Activated CD8-positive, alpha-beta memory T cell treated with anti-CD3 and anti-CD28 coated beads for 24 hours (primary cell): ENCODE measurements around the gene LIMA1.
"Not testable (repeated sequence)": the region's sequence is repeated elsewhere in the genome, so short reads cannot be mapped to it uniquely, and the experiment has no call there.

Experiments used
- DNase-seq: peaks from one replicate; pipeline ENCODE4 v3.0.0-alpha.2; 2020

The LIMA1 gene

DNA sequence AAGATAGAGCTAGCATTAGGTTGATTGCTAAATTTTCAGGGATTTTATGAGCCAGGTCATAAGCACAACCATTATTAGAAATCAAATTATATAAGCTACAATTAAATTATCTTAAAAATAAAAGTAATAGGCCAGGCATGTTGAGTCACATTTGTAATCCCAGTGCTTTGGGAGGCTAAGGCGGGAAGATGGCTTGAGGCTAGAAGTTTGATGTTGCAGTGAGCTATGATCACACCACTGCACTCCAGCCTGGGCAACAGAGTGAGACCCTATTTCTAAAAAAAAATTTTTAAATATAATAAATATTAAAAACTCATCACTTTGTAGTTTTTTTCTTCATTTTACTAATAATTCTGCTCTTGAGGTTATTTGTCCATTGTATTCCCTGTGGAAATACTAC, 1.9 kb upstream of the LIMA1 start:
- DNase-seq: no peak

DNA sequence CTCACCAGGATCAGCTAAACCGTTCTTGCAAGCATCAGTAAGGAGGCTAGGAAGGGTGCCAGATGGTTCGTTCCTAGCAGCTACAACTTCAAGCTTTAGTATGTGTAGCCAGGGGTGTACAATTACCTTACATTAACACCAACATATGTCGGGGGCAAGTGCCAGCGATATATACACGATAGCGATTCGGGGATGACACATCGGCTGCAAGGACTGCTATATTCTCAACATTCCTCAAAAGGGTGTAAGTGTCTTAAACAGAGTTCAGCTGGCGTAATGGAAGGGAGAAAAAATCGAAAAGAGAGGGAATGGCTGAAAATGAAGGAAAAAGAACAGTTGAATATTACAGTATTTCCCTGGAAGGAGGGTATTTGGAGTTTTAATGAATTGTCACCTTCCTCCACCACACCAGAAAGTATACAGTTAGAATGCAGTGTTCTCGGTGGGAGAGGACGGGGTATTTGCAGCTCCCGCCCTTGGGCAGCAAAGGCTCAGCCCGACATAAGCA, 545 bp downstream of the LIMA1 start:
- DNase-seq: no peak

DNA sequence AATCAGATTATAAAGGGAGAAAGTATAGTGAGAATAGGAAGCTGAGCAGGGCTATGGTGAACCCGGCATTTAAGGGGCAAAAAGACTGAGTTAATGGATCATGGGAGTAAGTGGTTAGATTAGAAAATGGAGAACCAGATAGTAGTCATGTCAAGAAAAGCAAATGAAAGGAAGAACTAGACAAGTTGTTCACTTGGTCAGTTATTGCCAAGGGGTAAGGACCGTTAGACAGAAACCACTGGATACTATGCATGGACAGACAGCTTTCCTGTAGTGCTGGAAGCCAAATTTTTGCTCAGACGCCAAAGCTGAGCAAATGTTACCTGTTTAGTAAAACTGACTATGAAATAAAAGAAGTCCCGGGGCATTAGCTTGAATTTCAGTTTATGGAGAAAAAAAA, 3.8 kb downstream of the LIMA1 start:
- DNase-seq: no peak

DNA sequence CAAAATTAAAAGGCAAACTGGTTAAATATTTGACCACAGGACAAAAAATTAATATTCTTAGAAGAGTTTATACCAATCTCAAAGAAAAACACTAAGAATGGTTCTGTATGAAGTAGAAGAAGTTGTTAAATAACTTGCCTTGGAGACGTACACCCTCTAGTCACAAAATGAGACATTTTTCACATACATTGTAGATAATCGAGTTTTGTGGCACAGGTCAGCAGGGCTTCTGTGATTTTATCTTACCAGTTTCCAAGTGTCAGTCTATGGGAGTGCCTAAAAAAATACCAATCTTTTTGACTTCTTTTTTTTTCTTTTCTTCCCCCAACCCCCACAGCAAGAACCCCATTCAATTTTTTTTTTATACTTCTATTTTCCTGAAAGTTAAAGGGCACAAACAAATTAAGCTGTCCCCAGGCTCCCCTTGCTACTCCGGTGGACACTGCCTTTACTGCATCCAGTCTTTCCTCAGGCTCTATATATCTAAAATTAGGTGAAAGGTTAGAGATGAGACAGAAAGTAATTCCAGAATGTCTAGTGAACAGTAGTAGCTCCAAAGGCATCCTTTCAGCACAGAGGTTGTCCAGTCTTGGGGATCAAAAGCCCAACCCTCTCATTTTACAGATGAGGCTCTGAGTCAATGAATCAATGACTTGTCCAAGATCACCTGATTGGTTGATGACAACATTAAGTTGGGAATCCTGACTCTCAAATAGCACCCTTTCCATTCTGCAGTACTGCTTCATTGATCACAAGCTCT, 6.2 kb downstream of the LIMA1 start:
- DNase-seq: no peak

DNA sequence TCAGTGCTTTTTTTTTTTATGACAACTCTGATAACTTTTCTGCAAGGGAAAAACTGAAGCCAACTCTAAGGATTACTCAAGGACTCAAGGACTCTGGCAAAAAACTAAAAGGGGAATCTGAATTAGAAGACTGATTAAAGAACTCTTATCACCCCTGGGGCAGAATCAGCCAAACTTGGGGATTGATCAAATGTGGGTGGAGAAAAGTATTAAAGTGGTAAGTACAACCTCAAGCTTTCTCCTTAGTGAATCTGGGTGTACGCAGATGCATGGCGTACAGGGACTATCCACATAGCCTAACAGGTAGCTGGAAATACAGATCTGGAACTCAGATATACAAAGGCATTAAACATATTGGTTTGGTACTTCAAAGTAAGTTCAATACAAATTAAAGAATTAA, 7.3 kb downstream of the LIMA1 start:
- no peak for DNase-seq

DNA sequence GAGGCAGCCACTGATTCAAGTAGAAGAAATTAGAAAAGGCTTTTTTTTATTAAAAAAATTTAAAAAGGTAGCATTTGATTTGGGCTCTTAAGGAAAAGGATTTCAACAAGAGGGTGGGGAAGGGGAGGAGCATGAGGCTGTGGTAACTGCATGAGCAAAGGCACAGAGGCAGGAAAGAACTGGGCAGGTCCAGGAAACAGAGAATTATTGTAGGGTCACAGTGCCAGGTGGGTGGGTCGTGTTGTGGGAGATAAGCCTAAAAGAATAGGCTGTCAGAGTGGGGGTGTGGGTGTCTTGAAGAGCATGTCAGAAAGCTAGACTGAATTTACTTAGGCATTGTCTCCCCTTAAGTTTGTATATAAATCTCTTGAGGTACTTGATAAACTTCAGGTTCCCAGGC, 7.8 kb downstream of the LIMA1 start:
- no peak for DNase-seq

DNA sequence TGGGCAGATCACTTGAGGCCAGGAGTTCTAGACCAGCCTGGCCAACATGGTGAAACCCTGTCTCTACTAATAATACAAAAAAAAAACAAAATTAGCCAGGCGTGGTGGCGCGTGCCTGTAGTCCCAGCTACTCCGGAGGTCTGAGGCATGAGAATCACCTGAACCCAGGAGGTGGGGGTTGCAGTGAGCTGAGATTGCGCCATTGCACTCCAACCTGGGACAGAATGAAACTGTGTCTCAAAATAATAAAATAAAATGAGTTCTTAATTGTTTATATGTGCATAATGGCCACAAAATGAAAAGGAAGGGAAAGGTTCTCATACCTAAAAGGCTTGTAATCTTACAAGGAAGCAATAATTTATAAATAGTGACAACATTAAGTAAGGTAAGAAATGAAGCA, 8.2 kb downstream of the LIMA1 start:
- DNase-seq: not testable (repeated sequence)

DNA sequence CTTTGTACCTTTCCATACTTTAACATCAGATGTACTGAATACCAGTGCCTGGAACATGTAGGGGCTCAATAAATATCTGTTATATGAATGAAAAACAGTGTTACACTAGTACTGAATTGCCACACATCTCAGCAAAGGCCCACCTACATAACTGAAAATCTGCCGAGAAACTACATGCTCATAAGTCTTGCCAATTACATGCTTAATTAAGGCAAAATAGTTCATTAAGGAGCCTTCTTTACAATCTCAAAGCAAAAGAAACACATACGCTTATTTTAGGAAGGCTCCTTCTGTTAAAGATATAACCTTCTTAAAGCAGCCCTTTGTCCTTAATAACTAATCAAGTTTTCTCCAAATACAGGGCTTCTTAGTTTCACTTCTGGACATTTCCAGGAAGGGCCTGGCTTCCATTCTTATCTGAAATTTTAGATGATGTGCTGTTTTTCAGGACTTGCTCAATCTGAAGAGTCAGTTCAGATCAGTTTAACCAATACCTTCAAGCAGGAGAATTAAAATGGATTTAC, 11.5 kb downstream of the LIMA1 start:
- no peak for DNase-seq

DNA sequence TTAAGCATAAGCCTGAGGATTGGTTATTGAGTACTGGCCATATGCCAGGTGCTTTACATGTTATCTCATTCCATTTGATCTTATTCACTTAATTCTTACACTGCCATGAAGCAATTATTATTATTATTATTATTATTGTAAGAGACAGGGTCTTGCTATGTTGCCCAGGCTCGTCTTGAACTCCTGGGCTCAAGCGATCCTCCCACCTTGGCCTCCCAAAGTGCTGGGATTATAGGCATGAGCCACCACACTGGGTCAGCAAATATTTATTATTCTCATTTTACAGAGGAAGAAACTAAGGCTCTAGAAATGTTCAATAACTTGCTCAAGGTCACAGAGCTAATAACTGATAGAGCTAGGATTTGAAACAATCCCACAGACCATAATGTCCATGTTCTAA, 14.8 kb downstream of the LIMA1 start:
- no peak for DNase-seq

DNA sequence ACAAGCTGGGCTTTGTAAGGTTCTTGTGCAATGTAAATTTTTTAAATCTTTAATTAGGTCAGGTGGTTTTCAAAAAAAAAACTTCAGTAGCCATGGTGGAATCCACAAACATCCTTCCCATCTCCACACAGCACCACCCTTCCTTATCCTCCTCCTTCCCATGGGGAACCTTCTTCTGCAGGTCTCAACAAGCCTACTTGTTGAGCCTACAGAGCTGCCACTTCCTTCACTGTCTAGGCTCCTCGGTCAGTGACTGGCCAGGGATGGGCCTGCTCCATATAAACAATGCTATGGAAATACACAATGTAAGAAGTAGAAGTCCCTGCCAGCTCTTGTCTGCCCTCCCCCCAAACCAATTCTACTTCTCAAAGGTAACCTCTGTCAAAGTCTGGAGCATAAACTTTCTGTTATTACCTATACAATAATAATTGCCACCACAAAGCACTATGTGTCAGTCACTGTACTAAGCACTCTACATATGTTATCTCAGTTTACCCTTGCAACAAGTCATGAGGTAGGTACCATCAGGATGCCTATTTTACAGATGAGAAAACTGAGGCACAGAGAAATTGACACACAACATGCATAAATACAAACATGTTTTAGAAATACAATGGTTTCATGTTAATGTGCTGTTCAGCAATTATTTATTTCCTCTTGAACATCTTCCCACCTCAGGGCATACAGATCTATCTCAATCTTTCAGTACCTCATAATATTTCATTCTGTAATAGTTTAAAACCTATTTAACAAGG, 17.4 kb downstream of the LIMA1 start:
- DNase-seq: no peak

DNA sequence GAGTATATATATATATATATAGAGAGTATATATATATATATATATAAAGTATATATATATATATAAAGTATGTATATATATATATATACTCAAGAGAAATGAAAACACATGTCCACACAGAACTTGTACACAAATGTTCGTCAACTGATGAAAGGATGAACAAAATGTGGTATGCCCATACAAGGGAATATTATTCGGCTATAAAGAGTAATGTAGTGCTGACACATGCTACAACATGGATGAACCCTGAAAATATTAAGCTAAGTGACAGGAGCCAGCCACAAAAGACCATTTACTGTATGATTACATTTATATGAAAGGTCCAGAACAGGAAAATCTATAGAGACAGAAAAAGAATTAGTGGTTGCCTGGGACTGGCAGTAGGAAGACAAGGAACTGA, 19.5 kb downstream of the LIMA1 start:
- no peak for DNase-seq

DNA sequence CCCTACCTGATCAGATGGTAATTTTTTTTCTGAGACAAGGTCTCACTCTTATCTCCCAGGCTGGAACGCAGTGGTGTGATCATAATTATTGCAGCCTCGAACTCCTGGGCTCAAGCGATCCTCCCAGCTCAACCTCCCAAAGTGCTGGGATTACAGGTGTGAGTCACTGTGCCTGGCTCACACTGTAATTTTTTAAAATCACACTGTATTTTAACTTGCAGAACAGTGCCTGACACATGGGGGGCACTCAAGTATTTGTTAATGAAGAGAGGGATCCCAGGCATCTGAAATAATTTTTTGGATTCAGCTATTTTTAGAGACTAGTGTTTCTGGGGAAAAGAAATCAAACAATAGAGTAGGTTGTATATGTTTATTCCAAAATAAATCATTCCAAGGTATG, 21.7 kb downstream of the LIMA1 start:
- DNase-seq: no peak

DNA sequence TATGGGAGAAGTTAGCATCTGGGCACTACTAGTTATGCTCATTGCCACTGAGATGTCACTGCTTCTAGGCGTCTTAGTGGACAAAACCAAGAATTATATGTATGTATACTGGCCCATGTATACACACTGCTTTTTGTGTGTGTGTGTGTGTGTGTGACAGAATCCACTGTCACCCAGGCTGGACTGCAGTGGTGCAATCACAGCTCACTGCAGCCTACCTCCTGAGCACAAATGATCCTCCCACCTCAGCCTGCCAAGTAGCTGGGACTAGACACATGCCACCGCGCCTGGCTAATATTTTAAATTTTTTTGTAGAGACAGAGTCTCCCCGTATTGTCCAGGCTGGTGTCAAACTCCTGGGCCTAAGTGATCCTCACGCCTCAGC, 25.2 kb downstream of the LIMA1 start:
- no peak for DNase-seq

DNA sequence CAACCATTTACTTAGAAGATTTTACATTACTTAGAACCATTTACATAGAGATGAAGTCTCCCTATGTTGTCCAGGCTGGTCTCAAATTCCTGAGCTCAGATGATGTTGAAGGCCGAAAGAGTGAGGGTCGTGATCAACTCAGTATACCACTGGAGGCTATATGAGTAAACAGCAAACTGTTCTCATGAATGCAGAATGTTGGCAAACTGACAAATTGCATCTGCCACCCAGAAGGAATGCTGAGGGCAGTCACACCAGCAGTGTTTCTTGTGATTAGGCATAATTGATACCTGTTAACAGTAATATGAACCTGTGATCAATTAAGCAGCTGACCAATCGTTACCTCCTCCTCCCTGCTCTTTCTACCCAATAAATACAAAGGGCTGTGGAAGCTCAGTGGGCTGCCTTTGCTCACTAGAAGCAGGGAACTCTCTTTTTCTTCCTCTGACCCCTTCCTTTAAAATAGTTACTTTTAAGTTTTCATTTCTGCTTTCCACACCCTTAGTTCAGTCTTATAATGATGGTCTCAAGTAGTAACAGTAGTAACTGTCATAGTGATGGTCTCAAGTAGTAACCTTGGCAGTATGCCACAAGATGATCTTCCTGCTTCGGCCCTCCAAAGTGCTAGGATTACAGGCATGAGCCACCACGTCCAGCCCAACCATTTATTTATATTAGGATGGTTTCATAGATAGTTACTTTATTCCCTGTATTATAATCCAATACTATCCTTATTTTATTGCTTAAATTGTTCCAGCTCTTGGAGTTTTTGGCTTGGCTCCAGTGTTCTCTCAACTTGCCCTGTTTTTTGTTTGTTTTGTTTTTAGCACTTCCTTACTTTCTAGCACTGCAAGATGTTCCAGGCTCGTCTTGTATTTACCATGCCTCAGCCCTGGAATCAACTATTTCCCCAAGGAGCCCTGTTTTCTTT, 25.8 kb downstream of the LIMA1 start:
- DNase-seq: no peak

DNA sequence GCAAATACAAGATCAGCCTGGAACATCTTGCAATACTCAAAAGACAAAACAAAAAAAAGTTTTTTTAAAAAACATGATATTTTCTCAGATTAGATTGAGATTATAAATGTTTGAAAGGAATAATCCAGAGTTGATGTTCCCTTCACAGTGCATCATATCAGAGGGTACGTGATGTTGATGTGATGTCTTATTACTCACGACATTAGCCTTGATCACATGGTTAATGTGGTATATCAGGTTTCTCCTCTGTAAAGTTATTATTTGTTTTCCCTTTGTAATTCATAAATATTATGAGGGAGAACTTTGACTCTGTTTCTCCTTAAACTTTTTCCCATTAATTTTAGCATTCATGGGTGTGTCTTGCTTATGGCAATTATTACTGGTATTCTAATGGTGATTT, 26.6 kb downstream of the LIMA1 start:
- DNase-seq: no peak

DNA sequence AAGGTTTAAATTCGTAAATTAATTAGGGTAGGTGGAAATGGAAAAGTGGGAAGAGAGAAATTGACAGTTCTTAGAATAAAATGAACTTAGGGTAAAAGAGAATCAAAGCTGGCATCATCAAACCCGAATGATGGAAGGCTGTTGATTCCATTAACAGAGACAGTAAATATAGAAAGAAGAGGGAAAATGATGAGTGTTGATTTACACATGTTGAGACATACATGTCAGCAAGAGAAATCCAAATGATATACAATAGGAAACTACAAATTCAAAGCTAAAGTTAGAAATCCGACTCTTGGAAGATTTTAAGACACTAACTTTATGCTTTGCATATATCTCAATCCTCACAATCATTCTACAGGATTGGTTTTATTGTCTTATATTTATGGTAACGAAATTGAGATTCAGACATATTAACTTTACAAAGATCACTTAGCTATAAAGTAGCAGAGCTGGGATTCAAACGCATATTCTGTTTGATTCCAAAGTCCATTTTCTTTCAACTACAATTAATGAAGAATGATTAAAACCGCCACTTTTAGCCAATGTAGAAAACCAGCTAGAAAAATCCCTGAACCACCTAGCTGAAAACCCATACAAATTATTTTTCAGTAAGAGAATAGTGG, 30.2 kb downstream of the LIMA1 start:
- no peak for DNase-seq

DNA sequence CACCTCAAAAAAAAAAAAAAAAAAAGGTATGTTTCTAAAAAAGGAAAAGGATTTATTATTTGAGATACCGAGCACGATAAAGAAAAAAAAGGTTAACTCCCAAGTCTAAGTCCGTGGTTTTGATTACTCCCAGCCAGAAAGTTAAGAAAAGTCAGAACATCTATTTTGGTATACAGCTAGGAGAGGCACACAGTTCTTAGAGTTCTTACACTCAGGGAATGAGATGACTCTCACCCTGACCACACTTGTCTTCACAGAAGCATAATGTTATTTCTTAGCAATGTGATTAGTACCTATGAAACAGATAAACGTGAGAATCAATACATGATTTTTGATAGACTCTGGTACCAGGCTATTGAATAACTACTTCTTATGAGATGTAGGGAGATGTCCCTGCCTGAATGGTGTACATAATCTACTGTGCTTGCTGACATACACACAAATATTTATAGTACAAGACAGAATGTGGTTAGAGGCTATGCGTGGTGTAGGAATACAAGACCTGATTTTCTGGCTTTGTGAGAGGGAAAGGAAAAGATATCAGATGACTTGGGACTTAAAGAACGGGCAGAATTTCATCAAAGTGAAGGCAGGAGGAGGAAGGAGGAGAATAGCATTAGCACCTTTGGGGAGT, 31.6 kb downstream of the LIMA1 start:
- DNase-seq: no peak

DNA sequence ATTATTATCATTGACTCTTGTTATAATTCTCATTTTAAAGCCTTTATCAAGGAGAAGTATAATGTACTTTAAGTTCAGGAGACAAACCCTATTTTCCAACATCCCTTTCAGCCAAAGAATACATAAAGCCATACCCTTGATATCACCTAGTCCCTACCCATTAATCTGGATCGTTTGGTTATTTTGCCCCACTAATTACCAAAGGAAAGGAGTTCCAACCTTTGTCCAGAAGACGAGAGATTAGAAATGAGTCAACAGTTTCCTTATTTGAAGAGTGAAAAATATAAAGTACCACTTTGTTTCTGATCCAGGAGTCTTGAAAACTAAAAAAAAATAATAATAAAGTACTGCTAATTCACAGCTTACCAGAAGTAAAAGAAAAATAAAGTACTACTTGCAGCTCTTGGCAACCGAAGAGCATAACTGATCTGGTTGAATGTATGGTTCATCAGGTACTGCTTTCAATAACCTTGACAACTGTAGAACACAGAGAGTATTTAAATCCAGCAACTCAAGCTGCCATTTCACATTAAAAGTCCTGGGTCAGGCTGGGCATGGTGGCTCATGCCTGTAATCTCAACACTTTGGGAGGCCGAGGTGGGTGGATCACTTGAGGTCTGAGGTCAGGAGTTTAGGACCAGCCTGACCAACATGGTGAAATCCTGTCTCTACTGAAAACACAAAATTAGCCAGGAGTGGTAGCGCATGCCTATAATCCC, 33.7 kb downstream of the LIMA1 start:
- DNase-seq: no peak

DNA sequence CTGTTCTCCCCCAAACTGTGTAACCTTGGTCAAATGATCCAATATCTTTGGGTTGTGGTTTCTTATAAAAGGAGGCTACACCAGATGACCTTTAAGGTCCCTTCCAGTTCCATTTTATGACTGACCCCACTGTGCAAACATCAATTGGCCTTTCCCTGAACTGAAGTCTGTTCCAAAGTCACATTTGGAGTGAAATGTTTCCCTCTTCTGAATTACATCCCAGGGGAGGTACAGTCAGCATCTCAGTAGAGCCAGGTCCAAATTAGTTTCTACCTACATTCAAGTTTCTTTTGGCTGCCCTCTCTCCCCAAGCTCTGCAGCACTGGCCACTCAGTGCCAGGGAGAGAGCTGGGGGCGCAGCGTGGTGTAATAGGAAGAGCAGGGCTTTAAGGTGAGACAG, 34.4 kb downstream of the LIMA1 start:
- no peak for DNase-seq

DNA sequence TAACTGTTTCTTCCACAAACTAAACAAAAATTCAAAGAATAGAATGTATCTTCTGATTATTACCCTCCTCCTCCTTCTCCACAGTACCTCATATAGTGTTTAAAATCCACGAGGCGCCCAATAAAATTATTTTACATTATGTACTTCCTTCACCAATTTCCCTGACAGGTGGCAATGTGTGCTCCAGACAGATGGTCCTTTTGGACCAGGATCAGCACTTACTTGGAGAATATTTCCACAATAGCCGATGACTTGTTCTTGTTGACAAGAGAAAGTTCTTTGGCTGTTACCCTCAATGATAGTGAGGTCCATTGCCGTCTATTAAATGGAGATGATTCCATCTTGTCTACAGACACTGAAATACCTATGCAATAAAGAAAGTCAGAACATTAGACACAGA, 34.9 kb downstream of the LIMA1 start:
- DNase-seq: no peak

DNA sequence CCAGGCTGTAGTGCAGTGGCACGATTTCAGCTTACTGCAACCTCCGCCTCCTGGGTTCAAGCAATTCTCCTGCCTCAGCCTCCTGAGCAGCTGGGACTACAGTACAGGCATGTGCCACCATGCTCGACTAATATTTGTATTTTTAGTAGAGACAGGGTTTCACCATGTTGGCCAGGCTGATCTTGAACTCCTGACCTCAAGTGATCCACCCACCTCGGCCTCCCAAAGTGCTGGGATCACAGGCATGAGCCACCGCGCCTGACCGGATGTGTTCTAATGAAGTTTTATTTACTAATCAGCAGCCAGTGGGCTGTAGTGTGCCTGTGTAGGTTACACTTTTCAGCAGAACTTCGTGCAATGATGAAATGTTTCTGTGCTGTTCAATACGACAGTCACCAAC, 35.7 kb downstream of the LIMA1 start:
- DNase-seq: not testable (repeated sequence)
